ENCODE measurements around the gene ACSBG1. TPM values are rescaled to one million over a fixed set of nuclear protein-coding genes. Genes with fewer than 3 reads are reported as not detected.

Gene ACSBG1
- total RNA-seq, 2 donors from 2014 or later = 0.27 to 1.2 TPM

DNA sequence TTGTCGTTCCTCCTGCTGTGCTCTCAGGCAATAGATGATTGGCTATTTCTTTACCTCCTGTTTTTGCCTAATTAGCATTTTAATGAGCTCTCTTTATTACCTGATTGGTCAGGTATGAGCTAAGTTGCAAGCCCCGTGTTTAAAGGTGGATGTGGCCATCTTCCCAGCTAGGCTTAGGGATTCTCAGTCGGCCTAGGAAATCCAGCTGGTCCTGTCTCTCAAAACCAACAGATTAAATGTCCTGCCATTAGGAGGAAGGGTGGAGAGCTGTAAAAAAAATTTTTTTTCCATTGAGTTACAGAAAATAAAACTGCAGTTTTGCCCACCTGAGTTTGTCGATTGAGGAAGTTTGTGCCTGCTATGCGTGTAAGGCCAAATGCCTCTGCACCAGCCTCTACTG is 5.4 kb upstream of the ACSBG1 start:
- 91 to 96% methylated on average over 4 to 5 of the region's 5 CpGs for WGBS, 2 experiments (ENCODE audit: insufficient coverage in 1 of 2, insufficient read length in 1 of 2)
- Histone ChIP-seq H3K36me3 (ENCODE audit: control insufficient read depth, insufficient read depth, low read length) (no peaks in the 10 kb centered on the region), H3K9ac (ENCODE audit: extremely low read depth, low read length, poor library complexity, severe bottlenecking) (no peak overlapping the region), H3K27ac (ENCODE audit: low read depth, low read length) (no peak overlapping the region), H3K27me3 (ENCODE audit: control insufficient read depth, insufficient read depth, low read length, poor library complexity, severe bottlenecking) (no peaks in the 10 kb centered on the region), H3K9me3 (ENCODE audit: control insufficient read depth, low read length) (no peaks in the 10 kb centered on the region), H3K4me1 (ENCODE audit: control insufficient read depth, insufficient read depth, low read length) (peaks cover 2% of the 10 kb centered on the region), H3K4me3 (ENCODE audit: low read length) (no peak overlapping the region)
- no peaks in the 10 kb centered on the region for H3K9me3 Mint-ChIP-seq
- no peak overlapping the region for H3K4me3 Mint-ChIP-seq
- no peak for TF ChIP-seq CTCF (conservative IDR thresholded peaks at IDR 0.05)
- H3K36me3 Mint-ChIP-seq (ENCODE audit: low read depth) = no peaks in the 10 kb centered on the region
- no peak for DNase-seq
- no peaks in the 10 kb centered on the region for H3K27me3 Mint-ChIP-seq (ENCODE audit: insufficient read depth)
- no peak overlapping the region for H3K27ac Mint-ChIP-seq
- peaks cover 12% of the 10 kb centered on the region for H3K4me1 Mint-ChIP-seq

GRCh38 chr15:78237146-78237545 is 2.8 kb upstream of the ACSBG1 start:
- Mint-ChIP-seq H3K27ac (no peak overlapping the region), H3K36me3 (ENCODE audit: low read depth) (no peaks in the 10 kb centered on the region), H3K4me3 (no peak overlapping the region), H3K27me3 (ENCODE audit: insufficient read depth) (no peaks in the 10 kb centered on the region), H3K9me3 (no peaks in the 10 kb centered on the region), H3K4me1 (peaks cover 4% of the 10 kb centered on the region)
- H3K27ac ChIP-seq (ENCODE audit: low read depth, low read length) = no peak overlapping the region
- no peak for TF ChIP-seq CTCF (conservative IDR thresholded peaks at IDR 0.05)
- no peaks in the 10 kb centered on the region for H3K36me3 ChIP-seq (ENCODE audit: control insufficient read depth, insufficient read depth, low read length)
- no peak for DNase-seq
- H3K27me3 ChIP-seq (ENCODE audit: control insufficient read depth, insufficient read depth, low read length, poor library complexity, severe bottlenecking) = no peaks in the 10 kb centered on the region
- H3K4me3 ChIP-seq (ENCODE audit: low read length) = no peak overlapping the region
- H3K9me3 ChIP-seq (ENCODE audit: control insufficient read depth, low read length) = no peaks in the 10 kb centered on the region
- WGBS, 2 experiments (ENCODE audit: insufficient coverage in 1 of 2, insufficient read length in 1 of 2) = 82 to 86% methylated on average over 6 of the region's 6 CpGs
- no peak overlapping the region for H3K9ac ChIP-seq (ENCODE audit: extremely low read depth, low read length, poor library complexity, severe bottlenecking)
- H3K4me1 ChIP-seq (ENCODE audit: control insufficient read depth, insufficient read depth, low read length) = no peaks in the 10 kb centered on the region

DNA sequence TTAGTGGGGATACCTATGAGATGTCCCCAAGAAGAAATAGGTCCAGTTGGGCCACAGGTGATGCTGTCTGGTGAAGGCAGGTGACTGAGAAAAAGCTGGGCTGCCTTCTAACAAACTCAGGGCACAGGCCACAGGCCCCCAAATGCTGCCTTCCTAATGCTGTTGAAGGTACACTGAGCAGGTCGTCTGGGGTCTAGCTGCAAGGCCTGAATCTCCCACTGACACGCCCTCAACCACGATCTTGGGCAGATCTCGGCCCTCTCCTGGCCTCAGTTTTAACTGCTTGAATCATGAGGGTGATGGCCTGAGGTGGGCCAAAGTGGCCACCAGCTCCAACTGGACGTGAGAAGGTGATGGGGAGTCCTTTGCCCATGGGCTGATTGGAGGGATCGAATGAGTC is 2.1 kb upstream of the ACSBG1 start:
- DNase-seq = no peak
- no peak for TF ChIP-seq CTCF (conservative IDR thresholded peaks at IDR 0.05)
- Mint-ChIP-seq H3K4me3 (no peak overlapping the region), H3K36me3 (ENCODE audit: low read depth) (no peaks in the 10 kb centered on the region), H3K27ac (no peak overlapping the region), H3K9me3 (no peaks in the 10 kb centered on the region), H3K4me1 (peaks cover 4% of the 10 kb centered on the region), H3K27me3 (ENCODE audit: insufficient read depth) (no peaks in the 10 kb centered on the region)
- Histone ChIP-seq H3K9ac (ENCODE audit: extremely low read depth, low read length, poor library complexity, severe bottlenecking) (no peak overlapping the region), H3K9me3 (ENCODE audit: control insufficient read depth, low read length) (no peaks in the 10 kb centered on the region), H3K4me3 (ENCODE audit: low read length) (no peak overlapping the region), H3K4me1 (ENCODE audit: control insufficient read depth, insufficient read depth, low read length) (no peaks in the 10 kb centered on the region), H3K27me3 (ENCODE audit: control insufficient read depth, insufficient read depth, low read length, poor library complexity, severe bottlenecking) (no peaks in the 10 kb centered on the region), H3K27ac (ENCODE audit: low read depth, low read length) (no peak overlapping the region), H3K36me3 (ENCODE audit: control insufficient read depth, insufficient read depth, low read length) (no peaks in the 10 kb centered on the region)
- 88 to 91% methylated on average over 6 of the region's 6 CpGs for WGBS, 2 experiments (ENCODE audit: insufficient coverage in 1 of 2, insufficient read length in 1 of 2)

Data from endodermal cell (in vitro differentiated cells).